T-helper 1 cell treated with Interleukin-12 subunit alpha and Interleukin-12 subunit beta and Interleukin-4 antibody, amounts not matched to agents 30 ng/mL and 1 ng/mL, for 36 hours (primary cell): ENCODE measurements around the gene CCDC7. TPM values are rescaled to one million over a fixed set of nuclear protein-coding genes. Genes with fewer than 3 reads are reported as not detected.
"Not testable (repeated sequence)": the region's sequence is repeated elsewhere in the genome, so short reads cannot be mapped to it uniquely, and the experiment has no call there.

ENCODE experiments used
- intact Hi-C: fragments of 100-400 bp; cut with micrococcal nuclease; formaldehyde crosslinking; loops from one replicate; pipeline ENCODE4 v1.15.1; 2024
- total RNA-seq: library from RNA; stranded (reverse); gene quantifications from 2 replicates; pipeline ENCODE4 v1.2.3, GENCODE V29; 2022

The CCDC7 gene
- total RNA-seq, 1 donor from 2014 or later, result 12.9 TPM

DNA sequence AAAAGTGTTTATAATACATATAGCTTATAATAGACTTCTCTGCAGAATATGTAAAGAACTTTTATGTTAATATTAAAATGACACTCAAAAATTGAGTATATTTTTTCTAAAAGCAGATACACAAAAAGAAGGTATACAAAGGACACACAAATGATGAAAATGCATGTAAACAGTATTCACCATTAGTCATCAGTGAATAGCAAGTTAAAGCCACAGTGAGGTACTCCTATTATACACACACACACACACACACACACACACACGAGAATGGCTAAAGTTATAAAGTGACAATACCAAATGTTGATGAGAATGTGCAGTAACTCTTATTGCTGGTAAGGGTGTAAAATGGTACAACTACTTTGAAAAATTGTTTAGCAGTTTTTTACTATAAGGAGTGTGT is 419.2 kb downstream of the CCDC7 start:
- intact Hi-C loops, result no loop called here

GRCh38 chr10:32877915-32878314 is 432.0 kb downstream of the CCDC7 start:
- intact Hi-C loops, result no loop called here

DNA sequence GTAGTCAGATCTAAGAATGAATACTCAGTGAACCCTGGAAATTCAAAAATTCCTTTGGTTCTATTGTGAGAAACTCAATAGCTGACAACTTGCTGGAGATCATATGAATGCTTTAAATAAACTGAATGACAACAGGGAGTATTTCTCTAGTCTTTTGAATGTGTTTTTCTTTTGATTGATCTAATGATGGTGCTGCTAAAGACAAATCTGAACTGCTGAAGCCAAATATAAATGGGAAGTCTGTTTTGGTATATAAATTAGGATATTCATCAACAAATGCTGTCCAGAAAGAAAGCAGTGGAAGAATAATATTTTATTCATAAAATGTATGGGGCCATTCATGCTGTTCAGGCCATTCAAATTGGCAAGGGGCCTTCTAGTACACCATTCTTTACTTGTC is 432.7 kb downstream of the CCDC7 start:
- intact Hi-C loops, result no loop called here

DNA sequence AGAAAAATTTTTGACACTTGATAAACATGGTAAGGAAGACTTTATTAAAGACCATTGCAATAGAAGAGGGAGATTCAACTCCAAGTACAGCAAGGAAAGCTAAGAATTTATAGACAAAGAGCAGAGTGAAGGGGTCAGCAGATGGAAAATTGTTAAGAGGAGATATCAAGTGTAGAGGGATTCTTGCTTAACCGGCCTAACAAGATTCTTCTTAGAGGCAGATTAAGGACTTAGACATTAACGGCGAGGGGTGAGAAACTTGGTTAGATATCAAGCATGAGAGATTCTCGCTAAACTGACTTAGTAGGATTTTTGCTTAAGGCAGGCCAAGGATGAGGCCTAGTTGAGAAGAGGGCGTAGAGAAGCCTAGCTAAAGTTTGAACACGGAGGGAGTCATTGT is 436.1 kb downstream of the CCDC7 start:
- intact Hi-C loops, result no loop called here

- intact Hi-C loops, result no loop called here
Measured at GRCh38 chr10:32887481-32887880, 441.5 kb downstream of the CCDC7 start.

- intact Hi-C loops, result no loop called here
Measured at GRCh38 chr10:32888161-32888927, 442.4 kb downstream of the CCDC7 start.

DNA sequence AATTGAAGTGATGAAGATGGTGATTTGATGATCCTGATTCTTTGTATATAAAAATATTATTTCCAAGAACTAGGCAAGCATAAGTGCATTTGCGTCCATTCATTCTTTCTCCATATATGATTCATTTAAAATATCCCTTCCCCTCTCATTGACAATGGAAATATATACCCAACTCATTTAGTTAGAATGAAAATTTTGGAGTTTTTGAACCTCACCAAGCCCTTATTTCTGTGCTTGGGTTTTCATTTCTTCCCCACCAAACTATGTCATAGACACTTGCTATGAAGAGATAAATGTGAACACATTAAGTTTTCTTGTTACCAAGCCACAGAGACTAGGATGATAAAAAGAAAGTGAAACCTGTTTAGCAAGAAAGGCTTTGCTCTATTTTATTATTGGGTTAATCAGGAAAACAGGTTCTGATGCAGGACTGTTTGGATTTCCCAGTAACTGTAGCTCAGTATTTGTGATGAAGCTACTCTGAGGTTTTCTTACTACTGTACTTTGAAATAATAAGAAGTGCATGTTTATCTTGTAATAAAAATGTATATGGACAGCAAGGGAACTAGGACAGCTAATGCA is 443.8 kb downstream of the CCDC7 start:
- intact Hi-C loops, result no loop called here

GRCh38 chr10:32890444-32890843 is 444.5 kb downstream of the CCDC7 start:
- intact Hi-C loops, result no loop called here

GRCh38 chr10:32891261-32891660 is 445.3 kb downstream of the CCDC7 start:
- intact Hi-C loops, result no loop called here

DNA sequence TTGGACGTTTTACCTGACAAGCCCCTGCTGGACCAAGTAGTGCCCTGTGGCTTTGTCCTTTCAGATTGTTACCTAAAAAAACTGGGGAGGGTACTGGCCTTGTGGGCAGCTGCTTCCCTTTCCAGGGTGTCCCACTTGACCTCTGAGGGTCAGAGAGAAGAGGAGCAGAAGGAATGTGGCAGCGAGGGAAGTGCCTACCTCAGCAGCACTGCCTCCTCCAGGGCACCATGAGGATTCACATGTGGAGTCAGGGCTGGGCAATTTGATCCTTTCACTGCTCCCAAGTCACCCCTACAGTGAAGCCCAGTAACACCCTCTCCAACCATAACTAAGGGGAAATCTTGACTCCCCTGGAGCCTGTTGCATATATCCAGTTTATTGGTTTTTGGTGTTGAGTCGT is 447.5 kb downstream of the CCDC7 start:
- intact Hi-C loops, result no loop called here

DNA sequence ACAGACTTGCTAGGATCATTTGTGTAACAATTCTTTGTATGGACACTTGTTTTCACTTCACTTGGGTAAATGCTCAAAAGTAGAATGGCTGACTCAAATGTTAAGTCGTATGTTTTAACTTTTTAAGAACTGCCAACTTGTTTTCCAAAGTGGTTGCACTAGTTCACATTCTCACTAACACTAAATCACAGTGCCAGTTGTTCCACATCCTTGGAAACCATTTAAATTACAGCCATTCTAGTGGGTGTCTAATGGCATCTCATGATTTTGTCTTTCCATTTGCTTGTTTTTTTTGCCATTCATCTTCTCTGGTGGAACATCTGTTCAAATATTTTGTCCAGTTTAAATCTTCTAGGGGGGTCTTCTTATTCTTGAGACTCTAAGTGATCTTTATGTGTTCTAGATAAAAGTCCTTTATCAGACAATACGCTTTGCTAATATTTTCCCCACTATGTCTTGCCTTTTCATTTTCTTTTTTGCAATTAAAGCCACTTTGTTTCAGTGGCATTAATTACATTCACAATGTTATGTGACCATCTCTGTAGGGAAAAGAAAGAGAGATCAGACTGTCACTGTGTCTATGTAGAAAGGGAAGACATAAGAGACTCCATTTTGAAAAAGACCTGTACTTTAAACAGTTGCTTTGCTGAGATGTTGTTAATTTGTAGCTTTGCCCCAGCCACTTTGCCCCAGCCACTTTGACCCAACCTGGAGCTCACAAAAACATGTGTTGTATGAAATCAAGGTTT is 448.1 kb downstream of the CCDC7 start:
- intact Hi-C loops, result no loop called here

- intact Hi-C loops, result not testable (repeated sequence)
Measured at GRCh38 chr10:32895200-32895968, 449.4 kb downstream of the CCDC7 start.

DNA sequence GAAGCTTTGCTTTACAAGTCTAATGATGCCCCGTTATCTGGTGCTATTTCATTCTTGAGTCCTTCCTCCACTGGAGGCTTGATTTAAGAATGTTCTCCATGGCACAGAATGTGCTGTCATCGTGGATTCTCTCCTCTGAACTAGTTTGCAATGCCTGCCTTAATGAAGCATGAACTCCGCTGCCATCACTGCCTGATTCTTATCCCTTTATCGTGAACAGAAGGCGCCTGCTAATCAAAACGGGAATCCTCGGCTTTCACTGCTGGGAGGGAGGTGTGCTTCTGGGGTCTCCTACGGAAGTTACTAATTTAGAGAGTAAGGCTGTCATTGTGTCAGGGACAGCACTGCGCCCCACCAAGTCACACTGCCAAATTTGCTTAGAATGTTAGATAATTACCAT is 455.9 kb downstream of the CCDC7 start:
- intact Hi-C loops, result no loop called here

GRCh38 chr10:32905466-32905865 is 459.5 kb downstream of the CCDC7 start:
- intact Hi-C loops, result no loop called here

DNA sequence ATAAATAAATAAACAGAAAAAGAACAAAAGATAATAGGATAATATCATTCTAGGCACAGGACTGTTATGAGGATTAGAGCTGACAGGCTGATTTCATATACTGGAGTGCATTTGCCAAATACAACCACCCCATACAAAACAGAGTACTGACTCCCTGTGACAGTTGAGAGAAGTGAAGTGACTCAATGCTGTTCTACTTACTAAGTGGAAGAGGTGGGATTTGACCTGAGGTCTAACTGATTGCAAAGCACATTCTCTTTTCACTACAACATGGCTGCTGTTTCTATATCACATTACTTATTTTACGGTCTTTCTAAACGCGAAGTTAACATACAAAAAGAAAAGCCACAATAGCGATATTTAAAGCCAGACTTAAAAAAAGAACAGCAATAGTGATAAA is 460.7 kb downstream of the CCDC7 start:
- intact Hi-C loops, result no loop called here

DNA sequence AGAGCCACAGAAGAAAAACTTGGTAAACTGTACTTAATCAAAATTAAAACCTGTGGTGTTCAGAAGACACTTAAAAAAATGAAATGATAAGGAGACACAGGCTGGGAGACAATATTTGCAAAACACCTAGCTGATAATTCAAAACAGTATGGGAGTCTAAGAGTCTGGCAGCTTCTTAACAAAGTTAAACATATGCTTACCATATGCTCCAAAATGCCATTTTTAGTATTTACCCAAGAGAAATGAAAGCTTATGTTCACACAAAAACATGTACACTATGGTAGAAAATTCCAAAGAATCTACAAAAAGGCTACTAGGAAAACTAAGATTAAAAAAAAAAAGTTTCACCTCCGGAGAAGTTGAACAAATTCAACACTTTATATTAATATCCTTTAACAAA is 463.5 kb downstream of the CCDC7 start:
- intact Hi-C loops, result no loop called here

DNA sequence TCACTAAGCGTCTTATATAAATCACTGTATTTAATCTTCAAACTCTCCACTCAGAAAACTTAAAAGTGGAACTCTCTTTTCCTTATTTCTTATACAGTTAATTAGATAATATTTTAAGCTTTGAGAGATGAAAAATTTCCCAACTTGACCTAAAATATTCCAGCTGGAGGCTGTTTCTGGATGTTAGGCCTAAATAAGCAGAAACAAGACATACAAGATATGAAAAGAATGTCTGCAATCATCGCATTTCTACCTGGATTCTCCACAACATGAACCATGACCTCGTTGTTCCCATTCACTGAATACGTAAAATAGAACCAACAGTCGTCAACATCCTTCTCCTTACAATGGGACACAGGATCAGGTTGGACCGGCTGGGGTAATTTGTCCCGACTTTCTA is 464.0 kb downstream of the CCDC7 start:
- intact Hi-C loops, result not testable (repeated sequence)

DNA sequence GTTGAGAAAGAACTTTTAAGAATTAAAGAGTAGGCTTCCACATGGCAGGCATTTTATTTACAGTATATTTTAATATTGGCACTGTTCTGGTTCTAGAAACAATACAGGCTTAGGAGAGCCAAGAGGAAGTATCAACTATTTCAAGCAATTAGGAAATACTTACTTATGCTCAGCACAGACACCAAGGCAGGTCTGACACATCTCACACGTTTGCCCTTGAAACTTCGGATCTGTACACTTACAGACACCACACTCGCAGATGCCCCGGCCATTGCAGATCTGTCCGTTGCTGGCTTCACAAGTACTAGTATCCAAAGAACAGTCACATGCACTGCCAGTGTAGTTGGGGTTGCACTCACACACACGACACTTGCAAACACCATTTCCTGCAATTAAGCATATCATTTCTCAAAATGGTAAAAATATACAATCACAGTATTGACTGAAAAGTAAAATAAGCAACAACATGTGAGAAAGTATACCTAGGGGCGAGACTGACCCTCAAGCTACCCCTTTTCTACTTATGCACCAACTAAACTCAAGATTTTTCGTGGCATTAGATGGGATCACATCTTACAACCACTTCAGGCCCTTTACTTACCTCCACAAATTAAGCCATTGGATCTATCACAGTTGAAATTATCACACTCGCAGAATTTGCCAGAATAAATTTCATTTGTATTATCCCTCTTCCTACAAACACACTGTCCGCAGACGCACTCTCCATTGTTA is 465.5 kb downstream of the CCDC7 start:
- intact Hi-C loops, result no loop called here

DNA sequence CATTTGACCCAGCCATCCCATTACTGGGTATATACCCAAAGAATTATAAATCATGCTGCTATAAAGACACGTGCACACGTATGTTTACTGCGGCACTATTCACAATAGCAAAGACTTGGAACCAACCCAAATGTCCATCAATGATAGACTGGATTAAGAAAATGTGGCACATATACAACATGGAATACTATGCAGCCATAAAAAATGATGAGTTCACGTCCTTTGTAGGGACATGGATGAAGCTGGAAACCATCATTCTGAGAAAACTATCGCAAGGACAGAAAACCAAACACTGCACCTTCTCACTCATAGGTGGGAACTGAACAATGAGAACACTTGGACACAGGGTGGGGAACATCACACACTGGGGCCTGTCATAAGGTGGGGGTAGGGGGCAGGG is 471.9 kb downstream of the CCDC7 start:
- intact Hi-C loops, result not testable (repeated sequence)

DNA sequence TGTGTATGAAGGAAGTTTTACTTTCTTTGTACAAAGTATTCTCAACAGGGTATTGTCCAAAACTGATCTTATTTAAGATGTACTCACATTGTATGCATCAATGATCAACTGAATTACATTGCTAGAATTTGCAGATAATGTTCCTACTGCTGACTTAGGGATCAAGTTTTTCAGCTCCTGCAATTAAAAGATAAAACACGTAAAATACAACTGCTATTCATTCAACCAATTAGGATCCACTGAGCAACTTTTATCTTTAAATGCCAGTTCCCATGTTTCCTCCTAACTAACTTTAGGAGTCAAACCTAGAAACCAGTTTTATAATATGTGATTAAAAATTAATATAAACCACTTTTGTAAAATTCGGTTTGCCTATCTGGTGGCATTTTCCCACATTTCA is 476.2 kb downstream of the CCDC7 start:
- intact Hi-C loops, result no loop called here

DNA sequence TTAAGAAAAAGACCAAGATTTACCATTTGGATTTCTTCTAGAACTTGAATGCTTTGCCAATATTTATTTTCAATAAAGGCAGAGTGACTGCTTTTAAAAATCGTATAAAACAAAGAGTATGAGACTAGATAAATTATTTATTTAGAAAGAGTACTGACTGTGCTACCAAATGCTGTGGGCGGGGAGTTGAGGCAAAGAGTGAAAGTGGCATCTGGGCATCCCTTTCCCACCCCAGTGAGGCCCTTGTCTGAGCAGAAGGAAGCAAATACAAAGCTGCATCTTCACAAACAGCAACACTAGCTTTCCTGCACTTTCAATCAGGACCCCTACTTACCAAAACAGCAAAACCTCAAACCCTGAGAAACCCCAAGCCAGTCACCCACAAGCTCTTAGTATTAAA is 477.2 kb downstream of the CCDC7 start:
- intact Hi-C loops, result no loop called here
